Left ventricle myocardium superior (tissue), 1 donor: Measurements from ENCODE around the gene ANTXRL. TPM values are rescaled to one million over a fixed set of nuclear protein-coding genes. Genes with fewer than 3 reads are reported as not detected.
A peak's percentile ranks its signal among the peaks of the same experiment; 100 is the strongest.
"Not testable (repeated sequence)": the region's sequence is repeated elsewhere in the genome, so short reads cannot be mapped to it uniquely, and the experiment has no call there.

Source experiments
- ATAC-seq: fragments of 200-7000 bp; cut with Tn5 transposase; one replicate; pipeline ENCODE4 v1.9.1; 2020; ENCODE audit warnings: mild to moderate bottlenecking, moderate library complexity
- DNase-seq: peaks from one replicate; pipeline ENCODE4 v3.0.0-alpha.2; 2020
- intact Hi-C: fragments of 100-400 bp; cut with micrococcal nuclease; formaldehyde crosslinking; loops from one replicate; pipeline ENCODE4 v1.11.0; 2022
- total RNA-seq: library from RNA; stranded (reverse); fragmentation: NEBNext Ultra II Directional; extraction: Animal tissue kit (Norgen Biotek cat#: 25700); gene quantifications from one replicate; pipeline ENCODE4 v1.2.1, GENCODE V29; 2021
- donor health status: DM: no; HTN: yes; CAD: no; lungs with severe emphysema.

Gene ANTXRL
- total RNA-seq, 1 donor from 2014 or later = not detected

GRCh38 chr10:46270086-46270811, 16.5 kb upstream of the ANTXRL start:
- no peak for ATAC-seq
- DNase-seq = no peak
- intact Hi-C loops = no loop called here

DNA sequence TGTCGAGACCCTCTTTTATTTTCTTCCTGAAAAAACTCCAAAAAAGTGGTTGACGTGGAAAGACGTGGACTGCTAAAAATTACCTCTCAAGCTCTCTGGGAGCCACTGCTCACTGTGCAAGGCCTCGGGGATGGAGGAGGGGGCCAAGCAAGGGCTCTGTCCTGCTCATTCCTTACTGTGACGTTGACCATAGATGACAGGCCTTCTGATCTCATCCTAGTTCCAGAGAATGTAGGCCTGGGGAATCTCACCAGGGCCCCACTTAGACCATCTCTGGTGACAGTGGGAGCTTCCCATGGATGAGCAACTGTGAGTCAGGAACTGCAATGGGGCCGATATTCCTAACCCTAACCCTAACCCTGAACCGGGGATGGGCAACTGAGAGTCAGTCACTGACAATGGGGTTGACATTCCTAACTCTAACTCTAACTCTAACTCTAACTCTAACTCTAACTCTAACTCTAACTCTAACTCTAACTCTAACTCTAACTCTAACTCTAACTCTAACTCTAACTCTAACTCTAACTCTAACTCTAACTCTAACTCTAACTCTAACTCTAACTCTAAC, 15.8 kb upstream of the ANTXRL start:
- intact Hi-C loops, DNase-seq, ATAC-seq: not testable (repeated sequence)

GRCh38 chr10:46271795-46272499, 14.8 kb upstream of the ANTXRL start:
- ATAC-seq, DNase-seq, intact Hi-C loops: not testable (repeated sequence)

DNA sequence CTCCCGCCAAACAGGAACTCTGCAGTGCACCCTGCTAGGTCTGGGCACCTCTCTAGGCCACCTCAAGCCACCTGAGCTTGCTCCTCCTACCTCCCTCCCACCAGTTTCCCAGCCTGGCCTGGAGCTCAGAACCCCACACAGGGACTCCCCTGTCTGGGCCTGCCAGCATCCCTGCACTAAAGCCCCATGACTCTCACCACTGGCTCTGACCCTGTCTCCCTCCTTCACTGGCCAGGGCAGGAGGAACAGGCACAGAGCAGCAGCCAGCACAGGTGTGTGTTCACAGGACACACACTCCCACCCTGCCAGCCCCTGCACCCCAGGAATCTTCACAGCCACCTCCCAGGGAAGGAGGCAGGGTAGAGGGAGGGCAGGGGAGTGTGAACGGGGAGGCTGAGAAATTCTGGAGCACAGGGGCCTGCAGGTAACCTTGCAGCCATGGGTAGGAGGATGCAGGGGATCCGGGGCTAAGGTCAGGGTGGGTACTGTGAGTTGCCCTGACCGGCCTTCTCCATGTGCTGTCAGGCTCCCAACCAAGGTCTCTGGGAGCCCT, 13.9 kb upstream of the ANTXRL start:
- intact Hi-C loops = no loop called here
- DNase-seq (no peak), ATAC-seq (no peak)

DNA sequence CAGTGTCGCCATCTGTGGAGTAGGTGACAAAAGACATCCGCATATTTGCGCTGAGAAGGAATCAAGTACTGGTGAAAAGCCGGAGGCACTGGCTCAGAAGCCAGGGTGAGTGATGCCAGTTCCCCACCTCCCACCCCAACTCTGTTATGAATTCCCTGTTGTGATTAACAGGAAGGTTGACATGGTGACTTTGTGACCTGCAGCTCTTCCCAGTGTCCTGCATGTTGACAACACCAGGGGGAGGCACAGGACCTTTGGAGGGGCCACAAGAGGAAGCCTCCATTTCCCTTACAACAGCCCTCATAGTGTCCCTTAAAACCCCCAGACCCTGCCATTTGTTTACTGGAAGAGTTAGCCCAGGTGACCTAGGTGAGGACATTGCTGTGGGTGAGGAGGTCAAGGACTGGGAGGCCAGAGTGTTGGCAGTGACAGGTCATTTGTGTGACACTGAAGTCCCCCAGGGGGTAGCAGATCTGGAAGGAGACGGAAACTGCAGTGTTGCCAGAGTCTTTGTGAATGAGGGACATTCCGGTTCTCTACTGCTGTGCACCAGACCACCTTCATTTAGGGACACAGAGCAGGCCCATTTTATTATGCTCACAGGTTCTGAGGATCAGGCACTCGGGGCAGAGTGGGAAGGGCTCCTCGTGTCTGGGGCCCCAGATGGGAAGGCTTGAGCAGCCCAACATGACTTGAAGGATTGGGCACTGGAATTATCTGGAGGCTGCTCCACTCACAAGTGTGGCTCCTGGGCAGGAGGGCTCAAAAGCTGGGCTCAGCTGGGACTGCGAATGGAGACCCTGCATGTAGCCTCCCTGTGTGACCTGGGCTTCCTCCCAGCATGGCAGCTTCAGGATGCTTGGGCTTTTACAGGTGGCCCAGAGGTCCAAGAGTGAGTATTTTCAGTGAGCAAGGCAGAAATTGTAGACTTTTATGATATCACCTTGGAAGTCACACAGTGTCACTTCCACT, 13.0 kb upstream of the ANTXRL start:
- no peak for DNase-seq
- no peak for ATAC-seq
- intact Hi-C loops = no loop called here

GRCh38 chr10:46277840-46278239, 9.0 kb upstream of the ANTXRL start:
- no peak for ATAC-seq
- intact Hi-C loops = no loop called here
- no peak for DNase-seq

DNA sequence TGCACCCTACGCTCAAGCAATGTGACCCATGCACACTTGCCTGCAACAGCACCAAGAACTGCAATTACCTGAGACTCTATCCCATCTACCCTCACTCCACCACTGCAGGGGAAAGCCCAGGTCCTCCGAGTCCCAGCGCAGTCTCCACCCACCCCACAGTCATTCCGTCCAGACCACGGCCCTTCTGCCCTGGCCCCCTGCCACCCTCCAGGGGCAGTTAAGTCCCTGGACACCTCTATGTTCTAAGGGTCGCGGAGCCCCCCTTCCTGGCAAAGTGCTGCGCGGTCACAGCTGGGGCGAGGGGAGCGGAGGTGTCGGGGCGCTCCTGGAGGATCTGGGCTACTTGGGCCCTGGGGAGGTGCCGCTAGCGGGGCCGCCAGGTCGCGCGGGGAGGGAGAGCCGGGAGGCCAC, 4.4 kb upstream of the ANTXRL start:
- peak; percentile 1 for ATAC-seq
- intact Hi-C loops, DNase-seq: not testable (repeated sequence)

- ATAC-seq = peak; percentile 94
- peak; percentile 93 for DNase-seq
- intact Hi-C loops = no loop called here
These were observed 3.8 kb upstream of the ANTXRL start for GRCh38 chr10:46282842-46283574.

GRCh38 chr10:46283580-46284285, 3.1 kb upstream of the ANTXRL start:
- intact Hi-C loops = no loop called here
- no peak for DNase-seq

GRCh38 chr10:46284286-46285229, 2.2 kb upstream of the ANTXRL start:
- intact Hi-C loops = no loop called here
- DNase-seq (peak; percentile 93), ATAC-seq (peak; percentile 94)

More at GRCh38 chr10:46283580-46284285, 3.1 kb upstream of the ANTXRL start:
- no peak for ATAC-seq

GRCh38 chr10:46285300-46285699, 1.5 kb upstream of the ANTXRL start:
- no peak for ATAC-seq
- no peak for DNase-seq
- intact Hi-C loops = no loop called here

DNA sequence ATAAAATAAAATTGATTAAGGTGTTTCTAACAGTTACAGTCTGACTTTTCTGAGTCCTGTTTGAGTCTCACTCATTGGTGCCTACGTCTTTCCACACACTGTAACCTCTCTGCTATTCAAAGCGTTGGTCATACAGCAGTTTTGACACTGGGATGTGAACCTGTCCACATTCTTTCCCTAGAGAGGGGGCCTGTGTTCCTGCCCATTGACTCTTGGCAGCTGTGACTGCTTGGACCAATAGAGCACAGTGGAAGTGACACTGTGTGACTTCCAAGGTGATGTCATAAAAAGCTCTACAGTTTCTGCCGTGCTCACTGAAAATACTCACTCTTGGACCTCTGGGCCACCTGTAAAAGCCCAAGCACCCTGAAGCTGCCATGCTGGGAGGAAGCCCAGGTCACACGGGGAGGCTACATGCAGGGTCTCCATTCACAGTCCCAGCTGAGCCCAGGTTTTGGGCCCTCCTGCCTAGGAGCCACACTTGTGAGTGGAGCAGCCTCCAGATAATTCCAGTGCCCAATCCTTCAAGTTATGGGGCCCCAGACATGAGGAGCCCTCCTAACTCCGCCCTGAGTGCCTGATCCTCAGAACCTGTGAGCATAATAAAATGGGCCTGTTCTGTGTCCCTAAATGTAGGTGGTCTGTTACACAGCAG, 704 bp upstream of the ANTXRL start:
- DNase-seq (no peak), ATAC-seq (no peak)
- intact Hi-C loops = no loop called here

DNA sequence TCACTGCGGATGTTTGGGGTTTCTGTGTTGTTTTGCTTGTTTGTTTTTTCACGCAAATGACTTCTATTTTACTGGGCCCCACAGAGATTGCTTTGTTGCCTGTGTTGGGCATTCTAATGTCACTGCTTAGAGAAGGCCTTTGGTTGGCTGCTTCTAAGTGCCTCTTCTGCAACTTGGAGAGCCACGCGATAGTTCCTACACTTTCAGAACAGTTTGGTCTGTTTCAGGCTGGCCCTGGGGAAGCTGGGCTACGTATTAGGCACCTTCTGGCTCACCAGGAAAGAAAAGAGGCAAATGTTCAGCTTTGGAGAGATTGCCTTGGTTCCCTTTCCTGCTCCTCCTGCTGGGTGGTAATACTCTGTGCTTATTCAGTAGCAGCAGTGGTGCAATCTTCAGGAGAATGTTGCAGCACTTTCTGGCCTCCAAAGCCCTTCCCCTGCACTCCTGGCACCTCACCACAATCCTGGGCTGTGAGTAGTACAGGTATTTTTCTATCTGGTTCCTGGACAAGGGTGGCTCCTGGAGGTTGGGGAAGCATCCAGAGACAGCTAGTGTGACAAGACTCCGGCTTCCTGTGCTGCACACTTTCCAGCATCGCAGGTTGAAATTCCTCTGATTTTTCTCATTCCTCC, 1.2 kb downstream of the ANTXRL start:
- no peak for DNase-seq
- intact Hi-C loops = no loop called here
- no peak for ATAC-seq

- ATAC-seq = no peak
- intact Hi-C loops = no loop called here
These were observed 1.9 kb downstream of the ANTXRL start for GRCh38 chr10:46288601-46289206.

GRCh38 chr10:46289209-46289810, 2.5 kb downstream of the ANTXRL start:
- intact Hi-C loops = no loop called here

More at GRCh38 chr10:46288601-46289206, 1.9 kb downstream of the ANTXRL start:
- DNase-seq = no peak

More at GRCh38 chr10:46289209-46289810, 2.5 kb downstream of the ANTXRL start:
- DNase-seq (no peak), ATAC-seq (no peak)
